A673 (cell line): Measurements from ENCODE around the gene EYS. TPM values are rescaled to one million over a fixed set of nuclear protein-coding genes. Genes with fewer than 3 reads are reported as not detected.

Experiments
- BruUV-seq: library from RNA; stranded (reverse); fragments of 400-500 nt; replicated peaks from 2 replicates; lab custom pipeline; 2021; lab: Mats Ljungman, UMichigan
- CTCF ChIA-PET: fragments of 300-600 bp; sonication (Branson Sonifier 250); formaldehyde crosslinking; loops from one replicate; lab custom pipeline; 2022; ENCODE audit warnings: antibody characterized with exemption; lab: Charles Lee
- POLR2A ChIA-PET: fragments of 300-600 bp; sonication (Branson Sonifier 250); formaldehyde crosslinking; loops from one replicate; lab custom pipeline; 2022; ENCODE audit warnings: antibody characterized with exemption; ENCODE audit not compliant: low non-redundant PET; lab: Charles Lee
- DNase-seq: peaks from one replicate; pipeline ENCODE4 v3.0.0-alpha.2; 2015; ENCODE audit warnings: low spot score
- H3K27ac ChIP-seq: fragments of 200-600 bp; sonication (generic); 2 replicates; pipeline ENCODE4 v1.5.1; 2016; ENCODE audit warnings: mixed run types, low read depth, mild to moderate bottlenecking, mixed read lengths, antibody characterized with exemption, low read length; ENCODE audit not compliant: poor library complexity, severe bottlenecking
- H3K27me3 ChIP-seq: fragments of 200-600 bp; sonication (generic); replicated peaks from 2 replicates; pipeline ENCODE4 v1.6.1; 2017; ENCODE audit warnings: mixed run types, low read depth, mild to moderate bottlenecking, mixed read lengths, antibody characterized with exemption, low read length; ENCODE audit not compliant: insufficient read depth, poor library complexity
- H3K36me3 ChIP-seq: fragments of 200-600 bp; sonication (generic); 2 replicates; pipeline ENCODE4 v1.6.1; 2016; ENCODE audit warnings: mixed run types, mild to moderate bottlenecking, mixed read lengths, antibody characterized with exemption, low read length; ENCODE audit not compliant: insufficient read depth, poor library complexity, severe bottlenecking
- H3K4me1 ChIP-seq: fragments of 200-600 bp; sonication (generic); 2 replicates; pipeline ENCODE4 v1.6.1; 2017; ENCODE audit warnings: mixed run types, mild to moderate bottlenecking, mixed read lengths, antibody characterized with exemption, low read length; ENCODE audit not compliant: insufficient read depth, poor library complexity, severe bottlenecking
- H3K4me3 ChIP-seq: fragments of 200-600 bp; sonication (generic); 2 replicates; pipeline ENCODE4 v1.5.1; 2016; ENCODE audit warnings: low read depth, mixed run types, mild to moderate bottlenecking, mixed read lengths, low read length; ENCODE audit not compliant: poor library complexity, severe bottlenecking
- H3K9me3 ChIP-seq: fragments of 200-600 bp; sonication (generic); 2 replicates; pipeline ENCODE4 v1.6.1; 2016; ENCODE audit warnings: mixed run types, low read depth, mild to moderate bottlenecking, mixed read lengths, antibody characterized with exemption, low read length; ENCODE audit not compliant: poor library complexity, severe bottlenecking
- CTCF ChIP-seq: fragments of 300-800, 200-600 bp; sonication (generic); conservative IDR thresholded peaks from 2 replicates; pipeline ENCODE4 v1.5.1; 2017; ENCODE audit warnings: low read depth, mild to moderate bottlenecking, antibody characterized with exemption, low read length, moderate library complexity, mixed read lengths
- EZH2 ChIP-seq: fragments of 200-600 bp; sonication (generic); IDR thresholded peaks from 2 replicates; pipeline ENCODE4 v1.6.1; 2017; ENCODE audit warnings: borderline replicate concordance, low read depth, mild to moderate bottlenecking, mixed read lengths, antibody characterized with exemption, low read length; ENCODE audit not compliant: poor library complexity, severe bottlenecking
- intact Hi-C: fragments of 100-400 bp; cut with micrococcal nuclease; formaldehyde crosslinking; loops from one replicate; pipeline ENCODE4 v1.10.0; 2022; ENCODE audit not compliant: unreplicated experiment
- total RNA-seq: library from RNA; stranded (reverse); gene quantifications from 2 replicates; pipeline ENCODE4 v1.2.3, GENCODE V29; 2021

The EYS gene
- total RNA-seq, 1 experiment from 2014 or later = 0.47 TPM

DNA sequence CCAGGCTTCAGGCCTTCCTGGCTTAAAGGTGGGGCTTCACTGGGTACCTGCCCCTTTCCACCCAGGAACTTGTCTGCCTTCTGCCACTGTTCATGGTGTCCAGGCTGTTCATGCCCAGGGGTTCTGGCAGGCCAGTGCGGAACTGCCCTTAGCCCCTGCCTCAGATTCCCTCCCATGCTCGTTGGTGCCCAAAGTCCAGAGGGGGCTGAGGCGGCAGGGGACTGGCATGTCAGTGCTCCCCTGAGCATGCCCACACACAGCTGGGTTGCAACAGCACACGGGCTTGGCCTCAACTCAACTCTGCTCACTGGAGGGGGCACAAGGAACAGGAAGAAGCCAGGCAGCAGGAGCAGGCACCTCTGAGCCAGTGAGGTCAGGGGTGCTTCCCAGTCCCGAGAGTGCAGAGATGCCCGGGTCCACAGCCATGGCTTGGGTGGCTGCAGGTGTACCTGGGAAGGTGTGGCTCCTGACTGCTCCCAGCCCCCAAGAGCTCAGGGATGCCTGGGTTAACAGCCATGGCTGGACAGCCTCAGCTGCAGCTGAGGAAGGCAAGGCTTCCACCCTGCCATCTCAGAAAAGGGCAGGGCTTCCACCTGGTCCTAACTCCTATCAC is 845.9 kb downstream of the EYS start:
- intact Hi-C loops = no loop called here
- no TSS peak for BruUV-seq
- Histone ChIP-seq H3K4me1 (no peaks in the 10 kb centered on the region), H3K9me3 (no peaks in the 10 kb centered on the region), H3K36me3 (no peaks in the 10 kb centered on the region), H3K27me3 (no peaks in the 10 kb centered on the region), H3K27ac (no peak overlapping the region), H3K4me3 (no peak overlapping the region)
- CTCF ChIA-PET = no interaction called here
- TF ChIP-seq EZH2 (no peak), CTCF (no peak)
- no peak for DNase-seq
- POLR2A ChIA-PET = no interaction called here

- no peak for DNase-seq
- TF ChIP-seq EZH2 (no peak), CTCF (no peak)
- H3K27me3 ChIP-seq = no peaks in the 10 kb centered on the region
- BruUV-seq = no TSS peak
- no peak overlapping the region for H3K4me3 ChIP-seq
- no peaks in the 10 kb centered on the region for H3K4me1 ChIP-seq
- H3K36me3 ChIP-seq = no peaks in the 10 kb centered on the region
- intact Hi-C loops = no loop called here
- H3K9me3 ChIP-seq = no peaks in the 10 kb centered on the region
- no peak overlapping the region for H3K27ac ChIP-seq
- CTCF ChIA-PET = no interaction called here
- POLR2A ChIA-PET = no interaction called here
Measured at GRCh38 chr6:64860203-64860602, 846.8 kb downstream of the EYS start.

DNA sequence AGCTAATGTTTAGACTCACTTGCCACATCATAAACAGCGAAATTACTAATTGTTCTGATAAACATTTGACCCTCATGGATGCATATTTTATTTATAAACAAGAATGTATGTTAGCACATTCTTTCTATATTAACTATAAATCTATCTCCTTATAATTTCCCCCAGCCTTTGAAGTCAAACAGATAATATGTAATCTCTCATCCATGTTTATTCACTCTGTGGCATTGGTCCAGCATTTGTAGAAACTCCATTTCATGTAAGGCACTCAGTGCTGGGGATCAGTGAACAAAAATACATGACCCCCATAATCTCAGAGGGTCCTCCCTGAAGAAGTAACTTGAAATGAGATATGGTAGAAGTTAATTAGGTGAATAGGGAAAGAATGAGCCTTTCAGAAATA is 856.9 kb downstream of the EYS start:
- no peaks in the 10 kb centered on the region for H3K27me3 ChIP-seq
- no peaks in the 10 kb centered on the region for H3K36me3 ChIP-seq
- POLR2A ChIA-PET = no interaction called here
- no TSS peak for BruUV-seq
- no peak overlapping the region for H3K4me3 ChIP-seq
- TF ChIP-seq EZH2 = no peak
- TF ChIP-seq CTCF = no peak
- CTCF ChIA-PET = no interaction called here
- no peaks in the 10 kb centered on the region for H3K9me3 ChIP-seq
- no peak for DNase-seq
- no peaks in the 10 kb centered on the region for H3K4me1 ChIP-seq
- H3K27ac ChIP-seq = no peak overlapping the region
- intact Hi-C loops = no loop called here
